GM12878 (cell line): ENCODE results near the gene CYSRT1.
"Not testable (repeated sequence)": the region's sequence is repeated elsewhere in the genome, so short reads cannot be mapped to it uniquely, and the experiment has no call there.

Experiments
- BHLHE40 ChIP-seq, 2 experiments: fragments of 450-650 bp in 1 of 2; IDR thresholded peaks; 2 replicates each; pipeline ENCODE4 v1.6.1; 2011 to 2017; ENCODE audit warnings: low read depth in 2 of 2, borderline replicate concordance in 1 of 2, improper control_type of control experiment in 1 of 2, low read length in 1 of 2, mild to moderate bottlenecking in 1 of 2
- CTCF ChIP-seq, 3 experiments: IDR thresholded peaks in 2 of 3; conservative IDR thresholded peaks in 1 of 3; 2 replicates each; pipeline ENCODE4 v1.5.1; 2011; ENCODE audit warnings: low read depth in 3 of 3, low read length in 3 of 3, mild to moderate bottlenecking in 3 of 3, control low read depth in 2 of 3, moderate library complexity in 2 of 3, inconsistent platforms in 1 of 3, mixed read lengths in 1 of 3; ENCODE audit not compliant: control insufficient read depth in 2 of 3, insufficient read depth in 1 of 3; ENCODE audit errors: extremely low read depth in 1 of 3
- RCOR1 ChIP-seq: conservative IDR thresholded peaks from 2 replicates; pipeline ENCODE4 v1.6.1; 2012; ENCODE audit warnings: low read depth, low read length, improper control_type of control experiment

- not testable (repeated sequence) for TF ChIP-seq BHLHE40 (IDR thresholded peaks at IDR 0.05; ENCODE audit: borderline replicate concordance in 1 of 2, low read depth in 2 of 2, low read length in 1 of 2); RCOR1; CTCF (IDR thresholded peaks at IDR 0.05 in 2 of 3, conservative IDR thresholded peaks at IDR 0.05 in 1 of 3; ENCODE audit: control insufficient read depth in 2 of 3, extremely low read depth in 1 of 3, insufficient read depth in 1 of 3, low read depth in 3 of 3, low read length in 3 of 3)
These were observed 14.7 kb downstream of the CYSRT1 start for GRCh38 chr9:137239541-137240200.
